ENCODE data around the gene FANCF. TPM values are rescaled to one million over a fixed set of nuclear protein-coding genes. Genes with fewer than 3 reads are reported as not detected.
"Not testable (repeated sequence)": the region's sequence is repeated elsewhere in the genome, so short reads cannot be mapped to it uniquely, and the experiment has no call there.

The FANCF gene
- total RNA-seq, 1 experiment from 2014 or later = 5.2 TPM

DNA sequence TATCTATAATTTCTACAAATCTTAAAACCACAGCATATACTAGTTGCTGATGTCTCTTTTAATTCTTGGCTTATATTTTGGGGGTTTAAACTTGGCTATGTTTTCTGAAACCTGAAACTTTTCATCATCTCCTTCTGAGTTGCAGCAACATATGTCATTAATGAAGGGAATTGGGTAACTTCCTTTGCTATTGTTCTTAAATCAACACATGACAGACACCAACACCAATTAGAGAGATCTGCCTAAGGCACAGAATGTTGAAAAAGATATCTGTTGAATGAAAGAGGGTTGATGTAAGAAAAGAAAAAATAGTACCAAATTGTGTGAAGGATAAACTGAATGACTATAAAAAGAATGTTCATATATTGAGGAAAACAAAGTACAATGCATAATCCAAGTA is 30.5 kb upstream of the FANCF start:
- H3K27me3 ChIP-seq (ENCODE audit: insufficient read depth, low read length) = peaks cover 29% of the 10 kb centered on the region
- RAD21 ChIA-PET (ENCODE audit: low non-redundant PET in 1 of 2, low total read pairs in 2 of 2, uncharacterized antibody in 2 of 2, unreplicated experiment in 2 of 2) = no interaction called here
- DNase-seq (ENCODE audit: low read depth, low spot score) = no peak
- no peaks in the 10 kb centered on the region for H3K9me3 ChIP-seq (ENCODE audit: control insufficient read depth in 1 of 2, insufficient read depth in 1 of 2, low read depth in 1 of 2, low read length in 2 of 2)
- no peaks in the 10 kb centered on the region for H3K9me2 ChIP-seq (ENCODE audit: insufficient read depth)
- POLR2A ChIA-PET = no interaction called here
- H3K36me3 ChIP-seq (ENCODE audit: control insufficient read depth in 1 of 2, insufficient read depth in 2 of 2, low read length in 2 of 2) = no peaks in the 10 kb centered on the region
- H3K27ac ChIP-seq (ENCODE audit: low read depth, low read length) = no peak overlapping the region
- H3K4me1 ChIP-seq (ENCODE audit: control insufficient read depth in 1 of 2, insufficient read depth in 2 of 2, low read length in 2 of 2) = no peaks in the 10 kb centered on the region
- no peak overlapping the region for H2AFZ ChIP-seq (ENCODE audit: low read depth, low read length, poor library complexity, severe bottlenecking)
- no peaks in the 10 kb centered on the region for H3K79me2 ChIP-seq (ENCODE audit: insufficient read depth, low read length)
- ATAC-seq = no peak
- intact Hi-C loops (cut with micrococcal nuclease) = no loop called here
- H3K9ac ChIP-seq (ENCODE audit: low read length) = no peak overlapping the region
- TF ChIP-seq CBX3 (IDR thresholded peaks at IDR 0.05; ENCODE audit: low read depth) (no peak), SRF (IDR thresholded peaks at IDR 0.05; ENCODE audit: low read depth) (no peak), ZNF274 (IDR thresholded peaks at IDR 0.05; ENCODE audit: low read depth, low read length) (no peak), ZFX (IDR thresholded peaks at IDR 0.05) (no peak), RAD21 (IDR thresholded peaks at IDR 0.05; ENCODE audit: low read depth) (no peak), CEBPB (IDR thresholded peaks at IDR 0.05; ENCODE audit: low read depth) (no peak)
- TF ChIP-seq, protein P1, sequence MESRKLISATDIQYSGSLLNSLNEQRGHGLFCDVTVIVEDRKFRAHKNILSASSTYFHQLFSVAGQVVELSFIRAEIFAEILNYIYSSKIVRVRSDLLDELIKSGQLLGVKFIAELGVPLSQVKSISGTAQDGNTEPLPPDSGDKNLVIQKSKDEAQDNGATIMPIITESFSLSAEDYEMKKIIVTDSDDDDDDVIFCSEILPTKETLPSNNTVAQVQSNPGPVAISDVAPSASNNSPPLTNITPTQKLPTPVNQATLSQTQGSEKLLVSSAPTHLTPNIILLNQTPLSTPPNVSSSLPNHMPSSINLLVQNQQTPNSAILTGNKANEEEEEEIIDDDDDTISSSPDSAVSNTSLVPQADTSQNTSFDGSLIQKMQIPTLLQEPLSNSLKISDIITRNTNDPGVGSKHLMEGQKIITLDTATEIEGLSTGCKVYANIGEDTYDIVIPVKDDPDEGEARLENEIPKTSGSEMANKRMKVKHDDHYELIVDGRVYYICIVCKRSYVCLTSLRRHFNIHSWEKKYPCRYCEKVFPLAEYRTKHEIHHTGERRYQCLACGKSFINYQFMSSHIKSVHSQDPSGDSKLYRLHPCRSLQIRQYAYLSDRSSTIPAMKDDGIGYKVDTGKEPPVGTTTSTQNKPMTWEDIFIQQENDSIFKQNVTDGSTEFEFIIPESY (IDR thresholded peaks at IDR 0.05; ENCODE audit: extremely low read depth, insufficient replicate concordance, low read length) = no peak
- TF ChIP-seq, protein P2, sequence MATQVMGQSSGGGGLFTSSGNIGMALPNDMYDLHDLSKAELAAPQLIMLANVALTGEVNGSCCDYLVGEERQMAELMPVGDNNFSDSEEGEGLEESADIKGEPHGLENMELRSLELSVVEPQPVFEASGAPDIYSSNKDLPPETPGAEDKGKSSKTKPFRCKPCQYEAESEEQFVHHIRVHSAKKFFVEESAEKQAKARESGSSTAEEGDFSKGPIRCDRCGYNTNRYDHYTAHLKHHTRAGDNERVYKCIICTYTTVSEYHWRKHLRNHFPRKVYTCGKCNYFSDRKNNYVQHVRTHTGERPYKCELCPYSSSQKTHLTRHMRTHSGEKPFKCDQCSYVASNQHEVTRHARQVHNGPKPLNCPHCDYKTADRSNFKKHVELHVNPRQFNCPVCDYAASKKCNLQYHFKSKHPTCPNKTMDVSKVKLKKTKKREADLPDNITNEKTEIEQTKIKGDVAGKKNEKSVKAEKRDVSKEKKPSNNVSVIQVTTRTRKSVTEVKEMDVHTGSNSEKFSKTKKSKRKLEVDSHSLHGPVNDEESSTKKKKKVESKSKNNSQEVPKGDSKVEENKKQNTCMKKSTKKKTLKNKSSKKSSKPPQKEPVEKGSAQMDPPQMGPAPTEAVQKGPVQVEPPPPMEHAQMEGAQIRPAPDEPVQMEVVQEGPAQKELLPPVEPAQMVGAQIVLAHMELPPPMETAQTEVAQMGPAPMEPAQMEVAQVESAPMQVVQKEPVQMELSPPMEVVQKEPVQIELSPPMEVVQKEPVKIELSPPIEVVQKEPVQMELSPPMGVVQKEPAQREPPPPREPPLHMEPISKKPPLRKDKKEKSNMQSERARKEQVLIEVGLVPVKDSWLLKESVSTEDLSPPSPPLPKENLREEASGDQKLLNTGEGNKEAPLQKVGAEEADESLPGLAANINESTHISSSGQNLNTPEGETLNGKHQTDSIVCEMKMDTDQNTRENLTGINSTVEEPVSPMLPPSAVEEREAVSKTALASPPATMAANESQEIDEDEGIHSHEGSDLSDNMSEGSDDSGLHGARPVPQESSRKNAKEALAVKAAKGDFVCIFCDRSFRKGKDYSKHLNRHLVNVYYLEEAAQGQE (IDR thresholded peaks at IDR 0.05; ENCODE audit: low read depth) = no peak
- no peak overlapping the region for H3K4me3 ChIP-seq (replicated peaks in 1 of 2; ENCODE audit: low read depth in 1 of 2, low read length in 2 of 2)
- CTCF ChIA-PET = no interaction called here
- no peaks in the 10 kb centered on the region for H4K20me1 ChIP-seq (ENCODE audit: insufficient read depth)
- H3K4me2 ChIP-seq (ENCODE audit: low read length) = no peak overlapping the region
- no TSS peak for BruUV-seq (replicated peaks)

DNA sequence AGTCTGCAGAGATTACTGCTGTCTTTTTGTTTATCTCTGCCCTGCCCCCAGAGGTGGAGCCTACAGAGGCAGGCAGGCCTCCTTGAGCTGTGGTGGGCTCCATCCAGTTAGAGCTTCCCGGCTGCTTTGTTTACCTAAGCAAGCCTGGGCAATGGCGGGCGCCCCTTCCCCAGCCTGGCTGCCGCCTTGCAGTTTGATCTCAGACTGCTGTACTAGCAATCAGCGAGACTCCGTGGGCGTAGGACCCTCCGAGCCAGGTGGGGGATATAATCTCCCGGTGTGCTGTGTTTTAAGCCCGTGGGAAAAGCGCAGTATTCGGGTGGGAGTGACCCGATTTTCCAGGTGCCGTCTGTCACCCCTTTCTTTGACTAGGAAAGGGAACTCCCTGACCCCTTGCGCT is 26.7 kb upstream of the FANCF start:
- ATAC-seq; DNase-seq (ENCODE audit: low read depth, low spot score); H2AFZ ChIP-seq (ENCODE audit: low read depth, low read length, poor library complexity, severe bottlenecking); H3K9me2 ChIP-seq (ENCODE audit: insufficient read depth); H3K4me1 ChIP-seq (ENCODE audit: control insufficient read depth in 1 of 2, insufficient read depth in 2 of 2, low read length in 2 of 2); H3K9ac ChIP-seq (ENCODE audit: low read length); H3K4me2 ChIP-seq (ENCODE audit: low read length); H3K4me3 ChIP-seq (replicated peaks in 1 of 2; ENCODE audit: low read depth in 1 of 2, low read length in 2 of 2); H3K9me3 ChIP-seq (ENCODE audit: control insufficient read depth in 1 of 2, insufficient read depth in 1 of 2, low read depth in 1 of 2, low read length in 2 of 2); H4K20me1 ChIP-seq (ENCODE audit: insufficient read depth); CTCF ChIA-PET; BruUV-seq (replicated peaks); H3K36me3 ChIP-seq (ENCODE audit: control insufficient read depth in 1 of 2, insufficient read depth in 2 of 2, low read length in 2 of 2); H3K79me2 ChIP-seq (ENCODE audit: insufficient read depth, low read length); intact Hi-C loops (cut with micrococcal nuclease); RAD21 ChIA-PET (ENCODE audit: low non-redundant PET in 1 of 2, low total read pairs in 2 of 2, uncharacterized antibody in 2 of 2, unreplicated experiment in 2 of 2); H3K27ac ChIP-seq (ENCODE audit: low read depth, low read length); POLR2A ChIA-PET: not testable (repeated sequence)
- H3K27me3 ChIP-seq (ENCODE audit: insufficient read depth, low read length) = peaks cover 11% of the 10 kb centered on the region; the same call in 1 of the 2 replicates

All from HCT116 (cell line).